Neural cell (in vitro differentiated cells): Measurements from ENCODE around the gene PLEKHO2. TPM values are rescaled to one million over a fixed set of nuclear protein-coding genes. Genes with fewer than 3 reads are reported as not detected.

Experiments
- H2AFZ ChIP-seq: fragments of 200-600, 300-800 bp; sonication (generic), shearing (Covaris generic); 2 replicates; pipeline ENCODE4 v1.6.0; 2014; ENCODE audit warnings: low read depth, mild to moderate bottlenecking, antibody characterized with exemption, low read length, moderate library complexity
- H3F3A ChIP-seq: fragments of 200-600 bp; shearing (Covaris generic); 2 replicates; pipeline ENCODE4 v1.6.1; 2016; ENCODE audit warnings: mild to moderate bottlenecking, moderate library complexity, mixed read lengths, antibody characterized with exemption, low read length; ENCODE audit not compliant: insufficient read depth, poor library complexity, severe bottlenecking
- H3K27ac ChIP-seq: fragments of 200-600, 300-800 bp; sonication (generic), shearing (Covaris generic); 2 replicates; pipeline ENCODE4 v1.5.1; 2014; ENCODE audit warnings: mild to moderate bottlenecking, low read length, moderate library complexity
- H3K27me3 ChIP-seq: fragments of 300-800, 200-600 bp; sonication (generic), shearing (Covaris generic); 2 replicates; pipeline ENCODE4 v1.6.0; 2014; ENCODE audit warnings: mild to moderate bottlenecking, low read depth, low read length, moderate library complexity; ENCODE audit not compliant: insufficient read depth
- H3K36me3 ChIP-seq: fragments of 300-800, 200-600 bp; sonication (generic), shearing (Covaris generic); 2 replicates; pipeline ENCODE4 v1.5.1; 2014; ENCODE audit warnings: mild to moderate bottlenecking, antibody characterized with exemption, low read length, moderate library complexity; ENCODE audit not compliant: insufficient read depth
- H3K4me2 ChIP-seq: fragments of 300-800, 200-600 bp; sonication (generic), shearing (Covaris generic); 2 replicates; pipeline ENCODE4 v1.6.0; 2014; ENCODE audit warnings: mild to moderate bottlenecking, low read length
- H3K4me3 ChIP-seq: fragments of 300-800, 200-600 bp; sonication (generic), shearing (Covaris generic); 2 replicates; pipeline ENCODE4 v1.5.1; 2014; ENCODE audit warnings: mild to moderate bottlenecking, low read length, moderate library complexity
- H3K79me2 ChIP-seq: fragments of 200-600 bp; shearing (Covaris generic); replicated peaks from 2 replicates; pipeline ENCODE4 v1.6.0; 2014; ENCODE audit warnings: mild to moderate bottlenecking, low read length, moderate library complexity; ENCODE audit not compliant: insufficient read depth
- H3K9ac ChIP-seq: fragments of 300-800, 200-600 bp; sonication (generic), shearing (Covaris generic); 2 replicates; pipeline ENCODE4 v1.6.1; 2016; ENCODE audit warnings: mild to moderate bottlenecking, low read length, mixed read lengths
- H3K9me2 ChIP-seq: fragments of 200-600 bp; shearing (Covaris generic); 2 replicates; pipeline ENCODE4 v1.6.1; 2016; ENCODE audit warnings: mild to moderate bottlenecking, low read length, mixed read lengths; ENCODE audit not compliant: insufficient read depth
- H3K9me3 ChIP-seq: fragments of 200-600, 300-800 bp; sonication (generic), shearing (Covaris generic); 2 replicates; pipeline ENCODE4 v1.6.1; 2016; ENCODE audit warnings: mild to moderate bottlenecking, mixed run types, low read length, moderate library complexity, mixed read lengths
- H4K20me1 ChIP-seq: fragments of 200-600 bp; shearing (Covaris generic); 2 replicates; pipeline ENCODE4 v1.6.1; 2016; ENCODE audit warnings: mild to moderate bottlenecking, mixed run types; ENCODE audit not compliant: insufficient read depth
- CTCF ChIP-seq: fragments of 450-650 bp; IDR thresholded peaks from 2 replicates; pipeline ENCODE4 v1.5.1; 2014; ENCODE audit warnings: antibody characterized with exemption, mild to moderate bottlenecking, moderate library complexity; ENCODE audit not compliant: poor library complexity, severe bottlenecking
- EP300 ChIP-seq: fragments of 450-650 bp; conservative IDR thresholded peaks from 2 replicates; pipeline ENCODE4 v1.6.1; 2014; ENCODE audit warnings: antibody characterized with exemption, mild to moderate bottlenecking, moderate library complexity; ENCODE audit not compliant: poor library complexity, severe bottlenecking
- EZH2 ChIP-seq: fragments of 200-600, 300-800 bp; shearing (Covaris generic), sonication (generic); IDR thresholded peaks from 2 replicates; pipeline ENCODE4 v1.6.1; 2014; ENCODE audit warnings: antibody characterized with exemption, low read length, borderline replicate concordance, mild to moderate bottlenecking; ENCODE audit not compliant: insufficient read depth, poor library complexity, severe bottlenecking
- MXI1 ChIP-seq: fragments of 450-650 bp; conservative IDR thresholded peaks from 2 replicates; pipeline ENCODE4 v1.6.1; 2014; ENCODE audit warnings: antibody characterized with exemption, mild to moderate bottlenecking; ENCODE audit not compliant: poor library complexity, severe bottlenecking
- POLR2AphosphoS5 ChIP-seq: IDR thresholded peaks from 2 replicates; pipeline ENCODE4 v1.6.1; 2012
- RAD21 ChIP-seq: fragments of 450-650 bp; conservative IDR thresholded peaks from 2 replicates; pipeline ENCODE4 v1.6.1; 2014; ENCODE audit warnings: antibody characterized with exemption, mild to moderate bottlenecking, moderate library complexity
- REST ChIP-seq: IDR thresholded peaks from 2 replicates; pipeline ENCODE4 v1.6.1; 2012; ENCODE audit warnings: borderline replicate concordance
- SMC3 ChIP-seq: fragments of 450-650 bp; conservative IDR thresholded peaks from 2 replicates; pipeline ENCODE4 v1.6.1; 2014; ENCODE audit warnings: antibody characterized with exemption, mild to moderate bottlenecking, moderate library complexity; ENCODE audit not compliant: poor library complexity
- TAF1 ChIP-seq: IDR thresholded peaks from 2 replicates; pipeline ENCODE4 v1.6.1; 2012; ENCODE audit warnings: low read depth
- polyA plus RNA-seq: library from polyadenylated mRNA; depleted of rRNA; stranded (reverse); fragments of >200 nt; gene quantifications from 2 replicates; pipeline ENCODE4 v1.2.3, GENCODE V29; 2014

The PLEKHO2 gene
- polyA plus RNA-seq, 1 donor from 2014 or later: 1.3 TPM

GRCh38 chr15:64836023-64836536 lies 5.6 kb upstream of the PLEKHO2 start:
- no peak overlapping the region for H2AFZ ChIP-seq
- no peaks in the 10 kb centered on the region for H3K79me2 ChIP-seq
- H4K20me1 ChIP-seq: no peaks in the 10 kb centered on the region
- no peaks in the 10 kb centered on the region for H3K27me3 ChIP-seq
- no peaks in the 10 kb centered on the region for H3F3A ChIP-seq
- no peak overlapping the region for H3K27ac ChIP-seq
- TF ChIP-seq EZH2 (no peak), EP300 (no peak), TAF1 (no peak), CTCF (no peak), RAD21 (no peak), POLR2AphosphoS5 (no peak), SMC3 (no peak), REST (no peak), MXI1 (no peak)
- H3K36me3 ChIP-seq: no peaks in the 10 kb centered on the region
- no peak overlapping the region for H3K4me2 ChIP-seq
- H3K9me3 ChIP-seq: no peaks in the 10 kb centered on the region
- H3K9me2 ChIP-seq: no peaks in the 10 kb centered on the region
- H3K9ac ChIP-seq: no peak overlapping the region
- no peak overlapping the region for H3K4me3 ChIP-seq

DNA sequence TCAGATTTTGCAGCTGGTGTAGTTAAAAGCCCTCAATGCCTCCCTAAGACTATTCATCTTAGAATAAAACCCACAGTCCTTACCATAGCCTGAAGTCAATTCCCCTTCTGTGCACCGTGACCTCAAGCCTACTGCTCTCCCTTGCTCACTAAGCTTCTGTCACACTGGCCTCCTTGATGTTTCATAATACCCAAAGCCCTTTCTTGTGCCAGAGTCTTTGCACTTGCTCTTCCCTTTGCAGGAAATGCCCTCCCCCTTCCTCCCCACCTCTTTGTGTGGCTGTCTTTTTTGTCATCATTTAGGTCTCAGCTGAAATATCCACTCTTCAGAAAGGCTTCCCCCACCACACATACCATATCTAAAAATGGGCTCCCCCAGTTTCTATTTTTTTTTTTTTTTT lies 4.2 kb upstream of the PLEKHO2 start:
- no peaks in the 10 kb centered on the region for H3K9me3 ChIP-seq
- H3K9me2 ChIP-seq: no peaks in the 10 kb centered on the region
- no peak overlapping the region for H3K4me3 ChIP-seq

More for the DNA sequence above, 4.2 kb upstream of the PLEKHO2 start:
- H3K9ac ChIP-seq: no peak overlapping the region
- no peaks in the 10 kb centered on the region for H3K79me2 ChIP-seq
- H3K27me3 ChIP-seq: no peaks in the 10 kb centered on the region
- no peaks in the 10 kb centered on the region for H3F3A ChIP-seq
- no peak overlapping the region for H2AFZ ChIP-seq
- TF ChIP-seq MXI1 (no peak), REST (no peak), SMC3 (no peak), TAF1 (no peak), EZH2 (no peak), POLR2AphosphoS5 (no peak), EP300 (no peak), CTCF (no peak), RAD21 (no peak)
- H4K20me1 ChIP-seq: no peaks in the 10 kb centered on the region
- H3K4me2 ChIP-seq: no peak overlapping the region
- no peak overlapping the region for H3K27ac ChIP-seq
- H3K36me3 ChIP-seq: no peaks in the 10 kb centered on the region
